ENCODE measurements around the gene KNCN. TPM values are rescaled to one million over a fixed set of nuclear protein-coding genes. Genes with fewer than 3 reads are reported as not detected.

Gene KNCN
- total RNA-seq, 1 donor from 2014 or later = not detected

GRCh38 chr1:46575778-46576177 is 24.3 kb upstream of the KNCN start:
- no peak for DNase-seq (ENCODE audit: low read depth)
- Histone ChIP-seq H3K27me3 (ENCODE audit: control insufficient read depth, insufficient read depth, low read length) (no peaks in the 10 kb centered on the region), H3K36me3 (ENCODE audit: control insufficient read depth, insufficient read depth, low read length) (no peaks in the 10 kb centered on the region), H3K4me3 (ENCODE audit: low read depth, low read length) (no peak overlapping the region)
- TF ChIP-seq, protein P1, sequence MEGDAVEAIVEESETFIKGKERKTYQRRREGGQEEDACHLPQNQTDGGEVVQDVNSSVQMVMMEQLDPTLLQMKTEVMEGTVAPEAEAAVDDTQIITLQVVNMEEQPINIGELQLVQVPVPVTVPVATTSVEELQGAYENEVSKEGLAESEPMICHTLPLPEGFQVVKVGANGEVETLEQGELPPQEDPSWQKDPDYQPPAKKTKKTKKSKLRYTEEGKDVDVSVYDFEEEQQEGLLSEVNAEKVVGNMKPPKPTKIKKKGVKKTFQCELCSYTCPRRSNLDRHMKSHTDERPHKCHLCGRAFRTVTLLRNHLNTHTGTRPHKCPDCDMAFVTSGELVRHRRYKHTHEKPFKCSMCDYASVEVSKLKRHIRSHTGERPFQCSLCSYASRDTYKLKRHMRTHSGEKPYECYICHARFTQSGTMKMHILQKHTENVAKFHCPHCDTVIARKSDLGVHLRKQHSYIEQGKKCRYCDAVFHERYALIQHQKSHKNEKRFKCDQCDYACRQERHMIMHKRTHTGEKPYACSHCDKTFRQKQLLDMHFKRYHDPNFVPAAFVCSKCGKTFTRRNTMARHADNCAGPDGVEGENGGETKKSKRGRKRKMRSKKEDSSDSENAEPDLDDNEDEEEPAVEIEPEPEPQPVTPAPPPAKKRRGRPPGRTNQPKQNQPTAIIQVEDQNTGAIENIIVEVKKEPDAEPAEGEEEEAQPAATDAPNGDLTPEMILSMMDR (IDR thresholded peaks at IDR 0.05; ENCODE audit: insufficient read depth, low read length, poor library complexity, severe bottlenecking) = no peak

DNA sequence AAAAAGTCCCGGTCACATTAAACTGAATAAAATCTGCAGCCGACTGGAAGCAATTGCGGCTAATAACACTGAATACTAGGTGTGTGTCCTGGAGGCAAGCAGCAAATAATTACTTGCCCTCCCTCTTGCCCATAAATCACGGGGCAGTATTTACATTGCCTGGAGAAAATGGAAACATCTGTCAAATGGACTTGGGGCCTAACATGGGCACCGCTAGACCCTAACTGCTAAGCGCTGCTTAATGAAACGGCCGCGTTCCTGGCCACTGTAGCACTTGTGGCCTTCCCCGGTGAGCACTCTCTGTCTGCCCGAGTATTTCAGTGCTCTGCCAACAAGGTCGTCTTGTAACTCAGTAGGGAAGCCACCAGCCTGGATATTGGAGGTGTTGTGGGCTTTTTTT is 23.9 kb upstream of the KNCN start:
- Histone ChIP-seq H3K27me3 (ENCODE audit: control insufficient read depth, insufficient read depth, low read length) (no peaks in the 10 kb centered on the region), H3K36me3 (ENCODE audit: control insufficient read depth, insufficient read depth, low read length) (no peaks in the 10 kb centered on the region), H3K4me3 (ENCODE audit: low read depth, low read length) (no peak overlapping the region)
- TF ChIP-seq, protein P1 (IDR thresholded peaks at IDR 0.05; ENCODE audit: insufficient read depth, low read length, poor library complexity, severe bottlenecking) = no peak
- DNase-seq (ENCODE audit: low read depth) = no peak

DNA sequence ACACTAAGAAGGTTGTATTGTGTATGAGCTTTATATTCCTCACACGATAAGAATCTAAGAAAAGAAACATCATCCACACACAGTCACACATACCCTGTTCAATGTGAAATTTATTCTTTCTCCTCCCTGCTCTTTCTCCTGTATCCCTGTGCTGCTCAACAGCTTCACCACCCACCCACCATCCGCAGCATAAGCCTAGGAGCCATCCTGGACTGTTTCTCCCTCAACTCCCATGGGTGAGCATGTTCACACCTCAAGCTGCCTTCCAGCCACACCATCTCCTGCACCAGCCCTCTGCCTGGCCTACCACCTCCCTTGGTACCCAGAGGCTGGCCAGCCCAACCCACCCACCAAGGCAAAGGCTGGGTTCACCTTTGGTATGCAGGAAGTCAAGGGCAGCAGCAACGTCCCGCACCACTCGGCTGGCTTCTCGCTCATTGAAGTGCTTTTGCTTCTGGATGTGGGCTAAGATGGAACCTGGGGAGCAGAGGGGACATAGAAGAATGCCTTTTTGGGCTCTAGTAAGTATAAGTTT is 20.3 kb upstream of the KNCN start:
- no peak for DNase-seq (ENCODE audit: low read depth)
- no peaks in the 10 kb centered on the region for H3K27me3 ChIP-seq (ENCODE audit: control insufficient read depth, insufficient read depth, low read length)
- H3K36me3 ChIP-seq (ENCODE audit: control insufficient read depth, insufficient read depth, low read length) = no peaks in the 10 kb centered on the region
- TF ChIP-seq, protein P1 (IDR thresholded peaks at IDR 0.05; ENCODE audit: insufficient read depth, low read length, poor library complexity, severe bottlenecking) = no peak
- no peak overlapping the region for H3K4me3 ChIP-seq (ENCODE audit: low read depth, low read length)

DNA sequence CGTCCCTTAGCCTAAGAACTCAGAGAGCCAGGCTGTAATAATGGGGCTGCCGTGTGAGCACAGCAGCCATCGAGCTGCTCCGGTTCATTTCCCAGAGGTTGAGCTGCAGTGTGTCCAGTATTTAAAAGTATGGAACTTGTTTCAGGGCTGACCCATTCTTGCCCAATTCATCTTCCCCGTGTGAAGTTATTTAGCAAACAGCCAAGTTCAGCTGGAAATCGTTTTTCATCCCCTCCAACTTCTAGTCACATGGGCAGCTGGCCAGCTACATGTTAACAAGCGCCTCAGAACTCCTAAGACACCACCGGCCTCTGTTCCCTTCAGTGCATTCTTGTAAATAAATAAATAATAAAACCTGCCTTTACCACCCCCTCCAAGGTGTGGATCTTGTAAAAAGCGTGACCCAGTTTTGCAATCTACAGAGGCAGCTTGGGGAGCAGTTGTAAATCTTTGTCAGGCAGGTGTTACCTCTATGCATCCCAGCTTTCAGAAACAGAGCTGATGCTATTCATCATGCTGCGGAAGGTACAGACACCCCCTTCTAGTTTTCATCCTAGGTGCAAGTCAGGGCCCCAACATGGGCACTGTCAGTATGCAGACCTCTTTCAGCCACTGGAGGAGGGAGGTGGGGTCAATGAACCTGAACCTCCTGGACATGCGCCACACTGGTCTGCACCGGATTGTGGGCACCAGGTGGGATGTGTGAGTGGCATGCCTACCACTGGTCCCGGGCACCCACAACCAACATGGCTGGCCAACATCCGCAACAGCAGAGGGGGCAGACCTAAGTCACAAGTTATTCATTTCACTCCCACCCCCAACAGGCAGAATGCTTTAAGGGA is 18.7 kb upstream of the KNCN start:
- DNase-seq (ENCODE audit: low read depth) = no peak
- TF ChIP-seq, protein P1 (IDR thresholded peaks at IDR 0.05; ENCODE audit: insufficient read depth, low read length, poor library complexity, severe bottlenecking) = no peak
- no peaks in the 10 kb centered on the region for H3K36me3 ChIP-seq (ENCODE audit: control insufficient read depth, insufficient read depth, low read length)
- no peaks in the 10 kb centered on the region for H3K27me3 ChIP-seq (ENCODE audit: control insufficient read depth, insufficient read depth, low read length)
- no peak overlapping the region for H3K4me3 ChIP-seq (ENCODE audit: low read depth, low read length)

GRCh38 chr1:46569116-46569515 is 17.7 kb upstream of the KNCN start:
- DNase-seq (ENCODE audit: low read depth) = no peak
- TF ChIP-seq, protein P1 (IDR thresholded peaks at IDR 0.05; ENCODE audit: insufficient read depth, low read length, poor library complexity, severe bottlenecking) = no peak
- no peaks in the 10 kb centered on the region for H3K27me3 ChIP-seq (ENCODE audit: control insufficient read depth, insufficient read depth, low read length)
- no peak overlapping the region for H3K4me3 ChIP-seq (ENCODE audit: low read depth, low read length)
- H3K36me3 ChIP-seq (ENCODE audit: control insufficient read depth, insufficient read depth, low read length) = no peaks in the 10 kb centered on the region
